Motor neuron (in vitro differentiated cells): ENCODE results near the gene RADIL. TPM values are rescaled to one million over a fixed set of nuclear protein-coding genes. Genes with fewer than 3 reads are reported as not detected.

Source experiments
- ATAC-seq, 8 experiments: fragments of 200-7000 bp; cut with Tn5 transposase; replicated peaks in 6 of 8; 2 replicates each; pipeline ENCODE4 v1.8.0; 2021; ENCODE audit warnings: mild to moderate bottlenecking in 8 of 8, moderate library complexity in 8 of 8
- H3K27ac ChIP-seq, 2 donors: fragments of 250-450 bp; sonication (Bioruptor Pico); 2 replicates each; pipeline ENCODE4 v1.9.0; 2021; ENCODE audit warnings: antibody characterized with exemption in 2 of 2, mild to moderate bottlenecking in 2 of 2, moderate library complexity in 1 of 2
- H3K4me1 ChIP-seq, 2 donors: fragments of 250-450 bp; sonication (Bioruptor Pico); replicated peaks in 1 of 2; 2 replicates each; pipeline ENCODE4 v1.6.1; 2021; ENCODE audit warnings: antibody characterized with exemption in 2 of 2, mild to moderate bottlenecking in 2 of 2, moderate library complexity in 1 of 2
- H3K4me3 ChIP-seq, 5 donors: fragments of 250-450 bp; sonication (Bioruptor Pico); 2 replicates each; pipeline ENCODE4 v1.9.0; 2021; ENCODE audit warnings: antibody characterized with exemption in 5 of 5, mild to moderate bottlenecking in 5 of 5, moderate library complexity in 4 of 5
- WGBS, 10 experiments: fragments of 450-650 bp; shearing (Covaris generic); methylation state at CpG; one replicate each; pipeline ENCODE4 v1.0.0; 2022; 5-methylcytosine and 5-hydroxymethylcytosine counted together
- in situ Hi-C, 9 experiments: fragments of 400-800 bp; cut with MboI; loops; one replicate each; pipeline ENCODE4 v1.15.0; 2021; ENCODE audit warnings: low sequenced_read_pairs in 9 of 9, low pct_unique_long_range_greater_than_20kb in 2 of 9; ENCODE audit not compliant: unreplicated experiment in 9 of 9
- total RNA-seq, 8 experiments: library from RNA; unstranded; fragments of 300-600 nt; gene quantifications; 2 replicates each; pipeline versions ENCODE4 v1.2.3 to v1.2.4, GENCODE V29; 2022

The RADIL gene
- total RNA-seq, 8 experiments from 2014 or later: 0.15 to 7.7 (median 4.6) TPM

DNA sequence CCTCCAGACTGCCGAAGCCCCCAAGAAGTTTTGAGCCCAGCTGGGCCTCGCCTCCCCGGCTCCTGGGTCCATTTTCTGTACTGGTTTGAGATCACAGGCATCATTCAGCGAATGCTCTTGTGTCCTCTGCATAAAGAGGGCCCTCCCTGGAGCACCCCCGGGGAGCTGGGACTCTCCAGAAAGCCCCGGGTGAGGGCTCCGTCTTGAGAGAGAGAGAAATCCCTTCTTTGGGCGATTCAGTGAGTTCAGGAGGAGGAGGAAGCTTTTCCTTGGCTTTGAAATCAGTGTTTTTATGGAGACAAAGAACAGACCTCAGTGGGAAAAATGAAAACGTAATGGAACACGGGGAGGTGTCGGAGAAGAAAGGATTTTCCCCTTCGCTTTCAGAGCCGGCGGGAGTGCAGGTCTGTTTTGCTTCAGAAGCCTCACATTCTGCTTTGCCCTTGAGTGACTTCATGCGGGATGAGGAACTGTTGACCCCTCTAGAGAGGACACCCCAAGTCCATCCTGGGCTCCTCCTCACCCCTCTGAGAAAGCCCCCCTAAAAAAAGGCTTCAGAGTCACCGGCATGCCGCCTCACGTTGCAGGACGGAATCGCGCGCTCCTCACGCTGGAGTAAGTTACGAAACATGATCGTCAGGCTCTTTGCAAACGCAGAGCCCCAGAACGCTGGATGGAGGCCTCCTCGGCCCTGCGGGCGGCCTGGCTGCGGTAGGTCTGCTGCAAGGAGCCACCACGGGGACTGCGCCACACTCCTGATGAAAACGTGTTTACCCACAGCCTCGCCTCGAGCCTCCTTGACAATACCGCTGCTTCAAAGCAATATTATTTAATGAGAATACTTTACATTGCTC lies 116.6 kb downstream of the RADIL start:
- H3K27ac ChIP-seq: no peak overlapping the region
- 62 to 95% (median 85%) methylated on average over 1 to 16 of the region's 37 CpGs; no CpG with 5 or more reads in 1 of the 10 experiments for WGBS, 10 experiments
- in situ Hi-C loops: no loop called here

DNA sequence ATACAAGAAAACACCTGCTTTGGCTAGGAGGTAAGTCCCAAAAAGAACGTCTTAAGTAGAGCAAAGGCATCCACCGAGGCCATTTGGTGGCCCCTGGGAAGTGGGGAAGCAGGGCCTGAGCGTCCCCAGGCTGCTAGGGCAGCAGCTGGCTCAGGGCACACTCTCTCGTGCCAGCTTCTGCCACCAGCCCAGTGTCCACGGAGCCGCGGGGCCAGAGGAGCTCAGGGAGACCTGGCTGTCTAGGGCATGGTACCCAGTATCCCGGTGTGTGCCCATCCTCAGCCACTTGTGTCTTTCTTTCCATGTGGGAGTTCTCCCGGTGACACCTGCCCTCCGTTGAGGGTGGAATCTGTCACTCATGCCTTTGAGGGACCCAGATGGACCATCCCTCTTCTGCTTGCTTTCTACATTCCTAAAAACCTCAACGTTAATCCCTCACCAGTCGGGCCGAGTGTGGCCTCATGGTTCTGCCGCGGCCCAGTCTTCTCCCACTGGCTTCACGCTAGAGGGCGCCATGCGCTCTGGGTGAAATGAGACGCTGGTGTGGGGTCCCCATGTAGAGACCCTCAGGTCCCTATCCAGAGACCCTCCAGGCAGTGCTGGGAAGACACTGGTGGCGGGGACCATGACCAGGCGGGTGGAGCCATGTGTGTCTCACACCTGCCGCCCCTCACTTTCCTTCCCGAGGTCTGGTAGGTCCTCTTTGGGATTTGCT lies 117.6 kb downstream of the RADIL start:
- WGBS, 10 experiments: 83 to 100% (median 94%) methylated on average over 1 to 22 of the region's 23 CpGs; no CpG with 5 or more reads in 4 of the 10 experiments
- Histone ChIP-seq H3K27ac (no peak overlapping the region), H3K4me3 (no peak overlapping the region), H3K4me1 (no peaks in the 10 kb centered on the region)
- in situ Hi-C loops: no loop called here
- ATAC-seq: peak in 3 of 8 experiments; percentile 9 to 23 (median 20)

More for the DNA sequence above, 116.6 kb downstream of the RADIL start:
- no peak for ATAC-seq
- Histone ChIP-seq H3K4me3 (no peak overlapping the region), H3K4me1 (no peaks in the 10 kb centered on the region)

DNA sequence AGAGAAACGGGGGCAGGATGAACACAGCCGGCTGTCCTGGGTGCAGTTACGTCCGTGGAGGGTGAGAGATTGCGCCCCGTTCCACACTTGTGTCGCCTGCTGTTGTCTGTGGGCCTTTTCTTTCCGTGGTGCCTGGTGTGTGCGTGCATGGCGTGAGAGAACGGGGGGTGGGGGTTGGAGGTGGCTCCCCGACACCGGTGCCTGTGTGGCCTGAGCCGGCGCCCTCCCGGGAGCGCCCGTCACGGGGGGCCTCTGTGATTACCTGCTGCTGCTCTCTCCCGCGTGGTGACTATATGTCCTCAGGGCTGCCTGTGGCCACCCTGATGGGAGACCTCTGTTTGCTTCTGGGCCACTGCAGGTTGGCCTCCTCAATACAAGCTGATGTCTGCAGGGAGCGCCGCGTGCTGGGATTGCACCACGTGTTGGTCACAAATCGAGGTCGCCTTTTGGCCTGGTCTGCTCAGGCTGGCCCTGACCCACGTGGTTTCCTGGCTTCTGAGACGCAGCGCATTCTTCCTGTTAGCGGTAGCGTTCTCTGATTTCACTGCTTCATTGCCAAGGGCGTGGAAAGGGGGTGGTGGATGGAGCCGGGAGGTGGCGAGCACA lies 119.0 kb downstream of the RADIL start:
- no peak overlapping the region for H3K4me3 ChIP-seq
- ATAC-seq: no peak
- in situ Hi-C loops: no loop called here
- no peaks in the 10 kb centered on the region for H3K4me1 ChIP-seq
- no peak overlapping the region for H3K27ac ChIP-seq
- 89 to 100% (median 92%) methylated on average over 2 to 16 of the region's 35 CpGs; no CpG with 5 or more reads in 6 of the 10 experiments for WGBS, 10 experiments

DNA sequence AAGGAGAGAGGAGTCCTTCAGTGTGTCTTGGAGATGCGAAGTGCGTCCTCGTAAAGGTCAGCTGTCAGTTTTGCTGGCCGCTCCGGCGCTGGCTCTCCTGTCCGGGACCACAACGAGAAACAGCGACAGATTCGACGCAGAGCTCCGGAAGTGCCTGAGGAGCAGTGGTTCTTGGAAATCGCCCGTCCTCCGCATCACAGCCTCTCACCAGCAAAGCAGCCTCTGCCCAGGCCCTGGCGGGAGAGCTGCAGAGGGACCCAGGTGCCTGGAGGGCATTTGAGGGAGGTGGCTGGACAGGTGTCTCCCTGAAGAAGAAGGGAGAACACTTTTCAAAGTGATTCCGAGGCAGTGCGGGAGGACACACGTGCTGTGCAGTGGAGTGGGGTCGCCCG lies 119.7 kb downstream of the RADIL start:
- H3K4me3 ChIP-seq: no peak overlapping the region
- no peaks in the 10 kb centered on the region for H3K4me1 ChIP-seq
- ATAC-seq: no peak
- in situ Hi-C loops: no loop called here
- WGBS, 10 experiments: 95 to 100% (median 98%) methylated on average over 1 to 11 of the region's 21 CpGs; no CpG with 5 or more reads in 6 of the 10 experiments
- no peak overlapping the region for H3K27ac ChIP-seq

DNA sequence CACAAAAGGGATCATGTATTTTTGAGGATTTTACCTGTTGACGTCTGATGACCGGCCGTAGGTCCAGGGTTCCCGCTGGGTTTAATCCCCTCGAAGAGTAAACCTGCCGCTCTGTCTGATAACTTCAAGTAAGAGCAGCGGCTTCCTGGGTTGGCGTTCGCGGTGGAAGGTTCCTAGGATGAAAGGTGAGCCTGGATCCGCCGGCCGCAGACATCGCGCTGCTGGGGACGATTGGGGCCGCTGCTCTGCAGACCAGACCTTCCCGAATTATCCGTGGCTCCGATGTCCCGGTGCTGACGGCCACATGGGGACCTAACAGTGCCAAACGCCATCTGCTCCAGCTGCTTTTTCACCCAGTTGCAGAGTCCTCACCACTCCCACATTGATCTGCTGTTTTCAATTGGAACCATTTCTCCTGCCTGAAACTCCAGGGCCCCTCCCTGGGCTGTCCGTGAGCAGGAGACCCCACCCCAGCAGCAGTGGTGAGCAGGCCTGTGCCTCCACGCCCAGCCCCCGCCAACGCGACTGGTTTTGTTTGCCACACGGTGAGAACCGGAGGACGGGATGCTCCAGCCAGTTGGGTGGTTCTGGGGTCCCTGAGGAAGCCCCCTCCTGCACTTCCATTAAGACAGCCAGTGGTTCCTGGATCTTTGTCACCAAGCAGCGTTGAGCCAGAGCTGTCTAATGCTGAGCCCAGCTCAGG lies 120.3 kb downstream of the RADIL start:
- Histone ChIP-seq H3K4me1 (no peaks in the 10 kb centered on the region), H3K27ac (no peak overlapping the region), H3K4me3 (no peak overlapping the region)
- 78 to 100% (median 94%) methylated on average over 2 to 20 of the region's 32 CpGs; no CpG with 5 or more reads in 5 of the 10 experiments for WGBS, 10 experiments
- ATAC-seq: peak in 1 of 8 experiments; percentile 20
- in situ Hi-C loops: no loop called here

DNA sequence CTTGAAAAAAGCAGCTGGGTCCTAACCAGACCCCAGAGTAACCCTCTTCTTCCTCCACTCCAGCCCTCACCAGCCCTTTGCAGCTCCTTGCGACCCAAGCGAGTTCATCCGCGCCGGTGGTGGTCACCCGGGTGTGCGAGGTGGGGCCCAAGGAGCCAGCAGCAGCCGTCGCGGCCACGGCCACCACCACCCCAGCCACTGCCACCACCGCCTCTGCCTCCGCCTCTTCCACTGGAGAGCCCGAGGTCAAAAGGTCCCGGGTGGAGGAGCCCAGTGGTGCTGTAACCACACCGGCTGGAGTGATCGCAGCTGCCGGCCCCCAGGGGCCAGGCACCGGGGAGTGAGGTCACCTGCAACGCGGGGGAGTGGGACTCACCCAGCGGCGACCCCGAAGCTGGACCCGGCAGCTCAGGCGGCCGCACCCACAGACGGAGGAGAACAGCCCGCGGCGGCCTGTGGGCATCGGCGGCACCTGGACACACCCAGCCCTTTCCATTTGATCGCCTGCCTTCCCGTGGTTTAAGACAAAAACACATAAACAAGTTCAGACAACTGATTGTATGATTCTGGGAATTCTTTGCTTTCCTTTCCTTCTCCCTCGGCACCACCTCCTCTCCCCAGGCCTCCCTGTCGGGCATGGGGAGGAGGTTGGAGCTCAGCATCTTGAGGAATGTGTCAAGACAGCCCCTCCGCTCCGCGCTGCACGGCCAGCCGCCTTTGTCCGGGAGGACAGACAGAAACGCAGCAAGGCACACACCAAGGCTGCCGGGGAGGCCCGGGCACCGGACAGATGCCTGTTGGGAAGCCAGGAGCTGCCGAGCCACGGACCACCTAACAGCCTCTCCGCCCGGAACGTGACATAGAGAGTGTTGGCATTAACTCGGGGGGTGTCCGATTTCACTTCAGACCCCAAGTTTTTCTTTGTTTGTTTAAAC lies 121.1 kb downstream of the RADIL start:
- H3K27ac ChIP-seq: no peak overlapping the region
- in situ Hi-C loops: no loop called here
- no peaks in the 10 kb centered on the region for H3K4me1 ChIP-seq
- peak in 4 of 8 experiments; percentile 11 to 25 (median 19) for ATAC-seq
- WGBS, 10 experiments: 80 to 100% (median 99%) methylated on average over 1 to 14 of the region's 54 CpGs; no CpG with 5 or more reads in 4 of the 10 experiments
- H3K4me3 ChIP-seq: no peak overlapping the region

DNA sequence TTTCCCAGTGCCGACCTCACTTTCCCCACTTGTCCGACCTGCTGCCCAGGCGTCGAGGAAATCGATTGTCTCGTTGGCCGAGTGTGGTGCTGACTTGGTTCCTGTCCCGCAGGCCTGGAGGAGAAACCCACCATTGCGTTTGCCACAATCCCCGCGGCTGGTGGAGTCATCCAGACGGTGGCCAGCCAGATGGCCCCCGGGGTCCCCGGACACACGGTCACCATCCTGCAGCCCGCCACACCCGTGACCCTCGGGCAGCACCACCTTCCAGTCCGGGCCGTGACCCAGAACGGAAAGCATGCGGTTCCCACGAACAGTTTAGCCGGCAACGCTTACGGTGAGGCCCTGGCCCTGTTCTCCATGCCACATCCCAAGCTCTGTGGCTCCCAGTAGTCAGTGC lies 122.6 kb downstream of the RADIL start:
- WGBS, 10 experiments: 92 to 98% (median 96%) methylated on average over 9 to 25 of the region's 26 CpGs; no CpG with 5 or more reads in 4 of the 10 experiments
- ATAC-seq: no peak
- in situ Hi-C loops: no loop called here
- H3K27ac ChIP-seq: no peak overlapping the region
- H3K4me3 ChIP-seq: no peak overlapping the region
- no peaks in the 10 kb centered on the region for H3K4me1 ChIP-seq

DNA sequence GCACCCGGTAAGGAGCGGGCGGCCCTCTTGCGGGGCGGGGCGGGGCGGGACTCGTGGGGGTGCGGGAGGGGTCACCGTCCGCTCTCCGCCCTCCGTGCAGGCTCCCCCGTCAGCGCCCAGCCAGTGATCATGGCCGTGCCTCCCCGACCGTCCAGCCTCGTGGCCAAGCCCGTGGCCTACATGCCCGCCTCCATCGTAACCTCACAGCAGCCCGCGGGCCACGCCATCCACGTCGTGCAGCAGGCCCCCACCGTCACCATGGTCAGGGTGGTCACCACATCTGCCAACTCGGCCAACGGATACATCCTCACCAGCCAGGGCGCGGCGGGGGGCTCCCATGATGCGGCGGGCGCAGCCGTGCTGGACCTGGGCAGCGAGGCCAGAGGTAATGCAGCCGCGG lies 124.3 kb downstream of the RADIL start:
- Histone ChIP-seq H3K4me3 (no peak overlapping the region), H3K4me1 (no peaks in the 10 kb centered on the region), H3K27ac (no peak overlapping the region)
- in situ Hi-C loops: no loop called here
- ATAC-seq: peak in 2 of 8 experiments; percentile 7 to 17
- WGBS, 10 experiments: 100% methylated on average over 2 of the region's 40 CpGs; no CpG with 5 or more reads in 9 of the 10 experiments

DNA sequence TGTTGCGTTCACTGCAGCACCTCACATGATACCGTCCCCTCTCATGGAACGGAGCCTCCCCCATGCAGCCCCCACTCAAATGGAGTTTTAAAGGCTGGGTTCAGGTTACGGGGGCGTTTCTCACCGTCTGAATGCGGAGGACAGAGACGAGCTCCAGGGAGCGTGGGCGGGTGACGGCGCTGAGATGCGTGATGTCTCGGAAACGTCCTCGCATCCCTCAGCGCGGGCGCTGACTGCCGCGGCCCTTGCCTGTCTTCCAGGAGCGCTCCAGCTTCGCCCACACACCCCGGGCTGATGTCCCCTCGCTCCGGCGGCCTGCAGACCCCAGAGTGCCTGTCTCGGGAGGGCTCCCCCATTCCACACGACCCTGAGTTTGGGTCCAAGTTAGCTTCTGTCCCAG lies 124.7 kb downstream of the RADIL start:
- Histone ChIP-seq H3K4me3 (no peak overlapping the region), H3K27ac (no peak overlapping the region), H3K4me1 (no peaks in the 10 kb centered on the region)
- WGBS, 10 experiments: 93% methylated on average over 3 of the region's 29 CpGs; no CpG with 5 or more reads in 9 of the 10 experiments
- in situ Hi-C loops: no loop called here
- peak in 2 of 8 experiments; percentile 5 to 7 for ATAC-seq

DNA sequence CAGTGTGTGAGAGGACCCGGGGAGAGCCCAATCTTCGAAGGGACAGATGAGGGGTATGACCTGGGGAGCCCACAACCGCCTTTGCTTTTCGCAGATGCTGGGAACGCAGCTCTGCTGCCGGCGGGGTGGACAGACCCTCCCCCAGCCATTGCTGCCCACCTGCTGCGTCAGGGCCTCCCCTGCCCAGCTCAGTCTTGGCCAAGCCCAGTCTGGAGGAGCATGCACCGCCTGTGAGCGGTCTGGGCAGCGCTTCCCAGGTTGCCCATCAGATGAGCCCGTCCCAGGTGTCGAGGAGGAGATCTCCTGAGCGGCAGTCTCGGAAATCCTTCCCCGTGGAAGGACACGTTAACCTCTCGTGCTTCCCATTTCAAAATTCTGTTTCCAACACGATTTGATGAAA lies 125.4 kb downstream of the RADIL start:
- Histone ChIP-seq H3K4me1 (peaks cover 0 to 3% of the 10 kb centered on the region in 2 donors), H3K4me3 (no peak overlapping the region), H3K27ac (no peak overlapping the region)
- no peak for ATAC-seq
- WGBS, 10 experiments: 83 to 100% (median 97%) methylated on average over 1 to 6 of the region's 19 CpGs; no CpG with 5 or more reads in 2 of the 10 experiments
- in situ Hi-C loops: no loop called here

DNA sequence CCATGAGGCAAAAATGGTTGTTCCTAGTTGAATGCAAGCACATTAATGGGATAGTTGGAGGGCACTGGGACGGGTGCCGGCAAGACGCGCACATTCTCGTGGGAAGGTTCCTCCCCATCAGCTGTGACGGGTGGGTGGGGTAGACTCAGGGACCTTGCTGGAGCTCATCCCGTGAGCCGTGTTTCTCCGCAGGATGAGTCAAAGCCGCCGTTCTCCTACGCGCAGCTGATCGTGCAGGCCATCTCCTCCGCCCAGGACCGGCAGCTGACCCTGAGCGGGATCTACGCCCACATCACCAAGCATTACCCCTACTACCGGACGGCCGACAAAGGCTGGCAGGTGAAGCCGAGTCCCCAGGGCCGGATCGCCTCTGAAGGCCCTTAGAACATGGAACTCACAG lies 128.5 kb downstream of the RADIL start:
- ATAC-seq: no peak
- in situ Hi-C loops: no loop called here
- Histone ChIP-seq H3K4me1 (peaks cover 0 to 3% of the 10 kb centered on the region in 2 donors), H3K27ac (no peak overlapping the region), H3K4me3 (no peak overlapping the region)
- WGBS, 10 experiments: 70 to 100% (median 97%) methylated on average over 2 to 12 of the region's 24 CpGs; no CpG with 5 or more reads in 5 of the 10 experiments
